ENCODE measurements around the gene ZBTB16.

DNA sequence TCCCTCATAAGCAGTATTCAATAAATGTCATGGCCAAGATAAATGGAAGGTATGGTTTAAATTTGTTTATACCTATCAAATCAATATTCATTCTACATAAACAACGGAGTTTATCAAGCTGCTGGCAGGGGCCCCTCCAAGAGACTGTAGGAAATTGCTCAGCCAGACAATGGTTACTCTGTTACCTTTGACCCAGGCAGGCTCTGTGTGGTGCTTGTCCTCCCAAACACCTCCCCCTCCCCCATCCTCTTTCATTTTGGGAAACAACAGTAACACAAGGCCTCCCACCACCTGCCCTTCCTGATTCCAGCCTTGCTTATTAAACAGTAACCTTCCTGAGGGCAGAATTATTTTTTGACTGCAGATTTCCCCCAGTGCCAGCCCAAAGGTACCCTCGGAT is 10.5 kb upstream of the ZBTB16 start:
- TF ChIP-seq, protein P1, sequence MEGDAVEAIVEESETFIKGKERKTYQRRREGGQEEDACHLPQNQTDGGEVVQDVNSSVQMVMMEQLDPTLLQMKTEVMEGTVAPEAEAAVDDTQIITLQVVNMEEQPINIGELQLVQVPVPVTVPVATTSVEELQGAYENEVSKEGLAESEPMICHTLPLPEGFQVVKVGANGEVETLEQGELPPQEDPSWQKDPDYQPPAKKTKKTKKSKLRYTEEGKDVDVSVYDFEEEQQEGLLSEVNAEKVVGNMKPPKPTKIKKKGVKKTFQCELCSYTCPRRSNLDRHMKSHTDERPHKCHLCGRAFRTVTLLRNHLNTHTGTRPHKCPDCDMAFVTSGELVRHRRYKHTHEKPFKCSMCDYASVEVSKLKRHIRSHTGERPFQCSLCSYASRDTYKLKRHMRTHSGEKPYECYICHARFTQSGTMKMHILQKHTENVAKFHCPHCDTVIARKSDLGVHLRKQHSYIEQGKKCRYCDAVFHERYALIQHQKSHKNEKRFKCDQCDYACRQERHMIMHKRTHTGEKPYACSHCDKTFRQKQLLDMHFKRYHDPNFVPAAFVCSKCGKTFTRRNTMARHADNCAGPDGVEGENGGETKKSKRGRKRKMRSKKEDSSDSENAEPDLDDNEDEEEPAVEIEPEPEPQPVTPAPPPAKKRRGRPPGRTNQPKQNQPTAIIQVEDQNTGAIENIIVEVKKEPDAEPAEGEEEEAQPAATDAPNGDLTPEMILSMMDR (IDR thresholded peaks at IDR 0.05; ENCODE audit: extremely low read depth in 1 of 2, insufficient read depth in 1 of 2, low read depth in 1 of 2, low read length in 2 of 2): no peak
- no peak for TF ChIP-seq JUN (IDR thresholded peaks at IDR 0.05; ENCODE audit: borderline replicate concordance, insufficient read depth, insufficient read length, low read depth)
- no peak for TF ChIP-seq POLR2AphosphoS5 (IDR thresholded peaks at IDR 0.05; ENCODE audit: insufficient read depth, low read depth, low read length)

All from endothelial cell of umbilical vein (primary cell).